HG02943 (cell line): ENCODE results near the gene TMEM117.
A peak's percentile ranks its signal among the peaks of the same experiment; 100 is the strongest.
"Not testable (repeated sequence)": the region's sequence is repeated elsewhere in the genome, so short reads cannot be mapped to it uniquely, and the experiment has no call there.

Experiments
- ATAC-seq: cut with Tn5 transposase; IDR thresholded peaks from one replicate; pipeline ENCODE4 v1.9.1; 2021; ENCODE audit warnings: mild to moderate bottlenecking, low read depth, moderate library complexity; ENCODE audit not compliant: unreplicated experiment

TMEM117 gene

GRCh38 chr12:44159216-44159615, 323.3 kb downstream of the TMEM117 start:
- no peak for ATAC-seq

DNA sequence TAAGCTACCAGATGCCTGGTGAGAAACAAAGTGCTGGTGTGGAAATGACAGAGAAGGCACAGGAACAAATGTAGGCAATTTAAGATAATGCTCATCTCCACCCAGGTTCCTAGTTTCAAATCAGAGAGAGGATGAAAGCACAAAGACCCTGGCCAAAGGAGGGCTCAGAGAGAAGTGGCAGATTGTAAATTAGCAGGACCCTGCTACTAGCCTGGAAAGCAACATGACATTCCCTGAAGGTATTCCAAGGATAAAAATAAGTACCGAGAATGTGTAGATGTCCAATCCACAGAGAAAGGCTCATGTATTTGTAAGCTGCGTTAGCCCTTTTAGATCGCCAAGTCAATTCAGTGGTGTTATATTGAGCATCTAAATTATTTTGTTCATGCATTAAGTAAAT, 324.0 kb downstream of the TMEM117 start:
- ATAC-seq: no peak

GRCh38 chr12:44162961-44163360, 327.1 kb downstream of the TMEM117 start:
- no peak for ATAC-seq

DNA sequence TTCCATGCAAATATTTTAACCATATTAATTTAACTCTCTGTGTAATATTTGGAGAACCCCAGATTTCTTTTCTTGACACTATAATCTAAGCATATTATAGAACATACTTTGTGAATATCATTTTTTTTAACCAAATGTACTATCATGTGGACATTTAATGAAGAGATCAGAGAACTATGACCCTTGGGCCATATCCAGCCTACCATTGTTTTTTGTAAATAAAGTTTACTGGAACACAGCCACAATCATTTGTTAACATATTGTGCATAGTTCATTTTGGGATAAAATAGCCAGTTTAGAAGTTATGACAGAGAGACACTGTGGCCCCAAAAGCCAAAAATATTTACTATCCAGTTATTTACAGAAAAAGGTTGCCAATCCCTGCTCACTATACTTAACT, 338.2 kb downstream of the TMEM117 start:
- no peak for ATAC-seq

- peak; percentile 59 for ATAC-seq
Measured at GRCh38 chr12:44184499-44185206, 348.8 kb downstream of the TMEM117 start.

- ATAC-seq: no peak
Measured at GRCh38 chr12:44193281-44193680, 357.4 kb downstream of the TMEM117 start.

- ATAC-seq: not testable (repeated sequence)
Measured at GRCh38 chr12:44195719-44196118, 359.8 kb downstream of the TMEM117 start.

DNA sequence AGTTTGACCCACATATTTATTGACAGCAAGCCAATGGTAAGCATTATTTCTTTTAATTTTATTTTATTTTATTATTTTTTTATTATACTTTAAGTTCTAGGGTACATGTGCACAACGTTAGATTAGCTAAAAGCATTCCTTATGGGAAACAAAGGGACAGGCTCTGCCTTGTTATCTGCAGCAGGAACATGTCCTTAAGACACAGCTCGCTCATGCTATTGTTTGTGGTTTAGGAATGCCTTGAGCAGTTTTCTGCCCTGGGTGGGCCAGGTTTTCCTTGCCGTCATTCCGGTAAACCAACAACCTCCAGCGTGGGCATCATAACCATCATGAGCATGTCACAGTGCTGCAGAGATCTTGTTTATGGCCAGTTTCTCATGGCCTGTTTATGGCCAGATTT, 370.2 kb downstream of the TMEM117 start:
- ATAC-seq: no peak

GRCh38 chr12:44217146-44217883, 381.4 kb downstream of the TMEM117 start:
- ATAC-seq: no peak

DNA sequence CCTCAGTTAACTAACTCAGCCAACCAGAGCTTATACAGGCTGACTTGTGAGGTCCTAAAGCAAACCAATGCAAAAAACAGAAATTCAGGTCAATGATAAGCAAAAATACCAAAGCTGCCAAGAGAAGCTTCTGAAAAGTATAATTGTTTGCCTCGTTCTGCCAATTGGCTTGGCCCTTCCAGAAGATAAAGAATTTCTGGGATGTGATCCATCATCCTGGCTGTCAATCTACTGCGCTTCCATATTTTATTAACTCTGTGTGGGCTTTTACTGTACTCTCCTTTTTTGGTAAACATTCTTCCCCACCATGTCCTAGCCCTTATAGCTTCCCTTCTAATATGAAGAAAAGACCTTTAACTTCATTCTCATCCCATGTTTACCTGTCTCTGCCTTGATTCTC, 387.9 kb downstream of the TMEM117 start:
- ATAC-seq: no peak

DNA sequence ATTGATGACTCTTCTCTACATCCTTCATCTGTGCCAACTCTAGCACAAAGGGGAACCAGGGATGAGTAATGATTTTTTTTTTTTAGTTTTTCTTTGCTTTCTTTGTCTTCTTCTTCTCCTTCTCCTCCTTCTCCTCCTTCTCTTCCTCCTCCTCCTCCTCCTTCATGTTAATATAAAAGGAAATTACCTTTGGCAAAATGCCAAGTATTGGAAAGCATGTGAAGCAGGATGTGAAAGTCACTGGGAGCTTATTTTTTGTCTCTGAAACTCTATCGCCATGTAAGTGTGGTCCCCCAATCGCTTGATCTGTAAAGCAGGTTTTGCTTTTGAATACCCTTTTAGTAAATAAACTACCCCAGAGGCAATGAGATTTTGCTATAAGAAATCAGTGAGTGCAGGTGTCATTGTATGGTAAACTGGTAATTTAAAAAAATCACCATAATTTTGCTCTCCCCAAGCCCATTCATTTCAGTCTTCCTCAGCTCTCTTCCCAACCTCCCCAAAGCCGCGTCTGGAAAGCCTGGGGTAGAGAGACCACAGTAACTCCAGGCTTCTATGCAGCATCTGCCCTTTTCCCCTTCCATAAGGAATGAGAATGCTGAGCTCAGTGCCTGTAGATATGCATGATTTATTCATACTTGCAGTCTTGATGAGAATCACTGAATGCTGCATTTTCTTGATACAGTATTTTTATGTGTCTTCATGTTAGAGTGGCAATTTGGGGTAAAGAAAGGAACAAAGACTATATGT, 388.7 kb downstream of the TMEM117 start:
- ATAC-seq: no peak

GRCh38 chr12:44225149-44225510, 389.2 kb downstream of the TMEM117 start:
- ATAC-seq: no peak

DNA sequence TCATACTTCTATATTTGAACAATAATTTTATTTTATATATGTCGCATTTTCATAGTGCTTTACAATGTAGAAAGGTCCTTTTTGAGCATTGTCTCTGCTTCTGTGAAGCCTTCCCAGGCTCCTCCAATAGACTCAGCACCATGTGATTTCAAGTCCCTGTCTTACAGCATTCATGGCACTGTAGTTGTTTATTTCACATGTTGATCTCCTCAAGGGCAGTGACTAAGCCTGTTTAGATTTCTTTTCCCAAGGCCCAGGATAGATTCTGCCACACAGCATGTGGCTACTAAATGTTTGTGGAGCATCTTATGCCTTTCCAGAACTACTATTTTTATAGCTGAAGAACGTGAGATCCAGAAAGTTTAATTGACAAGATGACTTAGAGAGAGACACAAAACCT, 391.7 kb downstream of the TMEM117 start:
- no peak for ATAC-seq

GRCh38 chr12:44229846-44230245, 394.0 kb downstream of the TMEM117 start:
- no peak for ATAC-seq

- no peak for ATAC-seq
Measured at GRCh38 chr12:44235674-44236073, 399.8 kb downstream of the TMEM117 start.

DNA sequence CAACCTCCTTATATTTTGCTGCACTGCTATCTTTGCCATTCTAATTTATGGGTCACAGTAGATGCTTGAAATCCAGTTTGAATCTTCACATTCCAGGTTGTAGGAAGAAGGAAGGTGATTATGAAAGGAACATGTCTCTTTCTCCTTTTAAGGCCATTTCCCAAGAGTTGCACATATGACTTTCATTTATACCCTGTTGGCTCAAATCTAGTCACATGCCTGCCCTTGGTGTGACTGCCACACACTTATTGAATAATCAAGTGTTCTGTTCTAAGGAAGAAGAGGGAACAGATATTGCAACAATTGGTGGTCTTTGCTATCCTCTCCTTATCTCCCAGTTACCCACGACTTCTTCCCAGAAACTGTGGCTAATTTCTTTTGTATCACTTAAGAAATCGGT, 404.3 kb downstream of the TMEM117 start:
- ATAC-seq: no peak

- no peak for ATAC-seq
Measured at GRCh38 chr12:44245932-44246331, 410.1 kb downstream of the TMEM117 start.

- ATAC-seq: no peak
Measured at GRCh38 chr12:44246482-44247105, 410.7 kb downstream of the TMEM117 start.

DNA sequence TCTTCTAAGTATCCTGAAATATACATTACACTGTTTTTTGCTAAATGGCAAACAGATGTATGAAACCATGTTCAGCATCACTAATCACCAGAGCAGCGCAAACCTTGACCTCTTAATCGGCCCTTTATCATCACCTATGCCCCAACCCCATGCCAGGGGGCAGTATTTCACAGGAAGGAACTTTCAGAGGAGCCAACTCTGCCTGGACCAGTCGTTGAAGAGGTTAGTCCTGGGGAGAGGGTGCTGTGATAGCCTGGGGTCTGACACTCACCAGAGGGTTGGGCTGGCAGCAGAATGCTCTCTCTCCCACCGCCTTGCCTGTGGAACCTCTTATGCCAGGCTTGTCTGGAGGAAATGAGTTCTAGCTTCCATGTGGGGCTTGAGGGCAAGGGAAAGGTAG, 411.7 kb downstream of the TMEM117 start:
- no peak for ATAC-seq

GRCh38 chr12:44248436-44248835, 412.6 kb downstream of the TMEM117 start:
- no peak for ATAC-seq

GRCh38 chr12:44250440-44250839, 414.6 kb downstream of the TMEM117 start:
- ATAC-seq: not testable (repeated sequence)
